ENCODE data around the gene DGKG.

DGKG gene

DNA sequence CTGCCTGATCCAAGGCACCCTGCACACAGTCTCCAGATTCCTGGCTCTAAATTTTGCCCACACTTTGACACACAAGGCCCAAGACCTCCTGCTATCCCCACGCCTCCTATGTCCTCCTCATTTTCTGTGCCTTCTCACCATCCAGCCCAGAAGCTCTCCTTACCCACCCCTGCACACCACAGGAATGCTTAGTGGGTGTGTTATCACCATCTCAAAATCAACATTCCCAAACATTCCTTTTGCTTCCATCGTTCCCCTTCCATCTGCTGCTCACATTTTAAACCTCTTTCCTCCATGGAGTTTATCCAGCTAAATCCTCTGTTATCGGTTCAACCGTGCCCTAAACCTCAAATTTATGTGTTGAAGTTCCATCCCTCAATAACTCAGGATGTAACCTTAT lies 43.9 kb downstream of the DGKG start:
- Mint-ChIP-seq H3K27me3 (peaks cover 6% of the 10 kb centered on the region), H3K4me3 (no peak overlapping the region), H3K27ac (no peak overlapping the region), H3K36me3 (no peaks in the 10 kb centered on the region), H3K9me3 (no peaks in the 10 kb centered on the region), H3K4me1 (no peaks in the 10 kb centered on the region)
- CTCF ChIA-PET = no interaction called here
- no peak for DNase-seq

DNA sequence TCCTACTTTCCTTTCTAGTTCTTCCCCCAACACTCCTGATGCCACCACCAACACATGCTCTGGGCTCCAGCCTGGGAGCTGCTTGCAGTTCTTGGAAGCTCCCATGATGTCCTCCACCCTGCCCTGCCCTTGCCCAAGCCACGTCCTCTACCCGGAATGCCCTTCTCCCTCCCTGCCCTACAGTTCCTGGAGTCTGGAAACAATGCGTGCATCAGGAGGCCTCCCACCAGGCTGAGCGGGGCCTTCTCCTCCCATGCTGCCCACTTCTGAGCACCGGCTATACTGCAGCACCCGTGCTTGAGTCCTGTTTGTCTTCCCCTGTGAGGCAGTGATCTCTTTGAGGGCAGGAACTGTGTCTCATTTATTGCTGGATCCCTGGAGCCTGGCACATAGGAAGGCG lies 44.6 kb downstream of the DGKG start:
- no peak overlapping the region for H3K27ac Mint-ChIP-seq
- H3K4me3 Mint-ChIP-seq = no peak overlapping the region
- H3K27me3 Mint-ChIP-seq = peaks cover 6% of the 10 kb centered on the region
- CTCF ChIA-PET = no interaction called here
- H3K9me3 Mint-ChIP-seq = no peaks in the 10 kb centered on the region
- DNase-seq = no peak
- H3K36me3 Mint-ChIP-seq = no peaks in the 10 kb centered on the region
- no peaks in the 10 kb centered on the region for H3K4me1 Mint-ChIP-seq

DNA sequence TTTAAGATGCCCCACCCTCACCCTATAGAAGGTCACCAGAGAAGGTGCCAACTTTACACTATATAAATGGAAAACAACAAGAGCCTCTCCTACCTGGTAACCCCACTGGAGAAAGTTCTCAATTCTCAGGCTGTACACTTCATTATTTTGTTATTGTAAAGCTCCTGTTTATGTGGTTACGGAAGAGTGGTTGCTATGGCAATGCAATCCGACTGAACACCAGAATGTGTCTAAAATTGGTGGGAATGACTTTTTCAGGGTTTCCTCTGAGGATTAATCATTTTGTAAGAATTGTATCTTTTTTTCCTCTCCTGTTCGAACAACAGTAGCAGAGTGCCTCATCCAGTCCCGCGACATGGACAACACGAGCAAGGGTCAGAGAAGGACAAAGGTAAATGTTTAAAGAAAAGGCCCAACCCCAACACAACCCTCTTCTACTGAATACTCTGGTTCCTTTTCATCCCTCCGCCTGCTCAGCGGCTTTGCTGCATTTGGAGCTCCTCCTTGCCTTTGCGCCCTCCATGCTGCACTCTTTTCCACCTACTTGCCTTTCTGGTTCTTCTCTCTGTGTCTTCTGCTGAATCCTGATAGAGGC lies 45.3 kb downstream of the DGKG start:
- H3K36me3 Mint-ChIP-seq = no peaks in the 10 kb centered on the region
- no peak overlapping the region for H3K4me3 Mint-ChIP-seq
- peaks cover 4% of the 10 kb centered on the region for H3K27me3 Mint-ChIP-seq
- no peak overlapping the region for H3K27ac Mint-ChIP-seq
- CTCF ChIA-PET = no interaction called here
- no peaks in the 10 kb centered on the region for H3K4me1 Mint-ChIP-seq
- H3K9me3 Mint-ChIP-seq = no peaks in the 10 kb centered on the region
- no peak for DNase-seq

DNA sequence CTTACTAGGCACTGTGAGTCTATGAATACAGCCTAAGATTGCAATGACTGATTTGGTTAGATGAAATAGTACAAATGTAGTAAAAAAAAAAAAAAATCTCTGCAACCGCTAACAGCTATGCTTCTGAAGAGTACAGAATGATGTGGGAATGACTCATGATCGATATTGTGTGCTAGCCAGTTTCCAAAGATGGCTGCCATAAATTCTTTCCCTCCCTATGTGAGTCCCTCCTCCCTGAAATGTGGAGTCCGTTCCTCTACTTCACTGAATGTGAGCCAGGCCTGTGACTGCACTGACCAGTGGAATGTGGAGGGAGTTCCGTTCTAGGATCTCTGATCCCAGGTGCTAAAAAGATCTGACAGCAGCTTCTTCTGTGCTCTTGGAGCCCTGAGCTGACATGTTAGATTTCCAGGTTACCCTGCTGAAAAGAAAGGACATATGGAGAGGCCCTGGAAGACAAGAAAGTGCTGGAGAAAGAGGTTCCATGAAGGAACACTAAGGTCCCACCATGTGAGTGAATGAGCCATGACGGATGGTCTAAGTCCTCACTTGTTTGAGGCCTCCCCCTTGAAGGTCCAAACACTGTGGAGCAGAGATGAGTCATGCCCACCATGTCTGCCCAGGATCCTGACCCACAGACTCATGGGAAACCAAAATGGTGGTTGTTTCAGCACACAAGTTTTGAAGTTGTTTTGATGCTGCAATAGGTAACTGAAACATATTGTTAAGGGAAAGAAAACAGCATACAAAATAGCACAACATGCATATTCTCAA lies 46.3 kb downstream of the DGKG start:
- H3K27ac Mint-ChIP-seq = no peak overlapping the region
- no peaks in the 10 kb centered on the region for H3K36me3 Mint-ChIP-seq
- H3K27me3 Mint-ChIP-seq = no peaks in the 10 kb centered on the region
- H3K4me3 Mint-ChIP-seq = no peak overlapping the region
- H3K4me1 Mint-ChIP-seq = no peaks in the 10 kb centered on the region
- H3K9me3 Mint-ChIP-seq = no peaks in the 10 kb centered on the region
- CTCF ChIA-PET = no interaction called here
- no peak for DNase-seq

DNA sequence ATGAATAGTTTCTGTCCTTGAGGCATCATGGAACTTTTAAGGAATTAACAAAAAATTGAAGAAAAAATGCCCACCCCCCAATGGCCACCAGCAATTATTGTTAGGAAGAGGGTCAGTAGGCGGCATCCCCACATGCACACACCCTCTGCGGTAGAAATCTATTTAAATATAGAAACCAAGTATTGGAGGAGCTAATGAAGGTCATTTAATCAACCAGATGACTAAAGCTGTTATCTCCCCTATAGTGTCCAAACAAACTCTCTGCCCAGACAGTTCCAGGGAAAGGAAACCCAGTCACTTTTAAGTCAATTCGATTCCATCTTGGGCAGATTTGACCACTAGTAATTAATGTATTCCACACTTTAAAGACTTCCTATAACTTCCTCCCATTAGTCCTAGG lies 47.1 kb downstream of the DGKG start:
- Mint-ChIP-seq H3K27me3 (no peaks in the 10 kb centered on the region), H3K36me3 (no peaks in the 10 kb centered on the region), H3K27ac (no peak overlapping the region), H3K9me3 (no peaks in the 10 kb centered on the region), H3K4me3 (no peak overlapping the region), H3K4me1 (no peaks in the 10 kb centered on the region)
- no peak for DNase-seq
- CTCF ChIA-PET = no interaction called here

DNA sequence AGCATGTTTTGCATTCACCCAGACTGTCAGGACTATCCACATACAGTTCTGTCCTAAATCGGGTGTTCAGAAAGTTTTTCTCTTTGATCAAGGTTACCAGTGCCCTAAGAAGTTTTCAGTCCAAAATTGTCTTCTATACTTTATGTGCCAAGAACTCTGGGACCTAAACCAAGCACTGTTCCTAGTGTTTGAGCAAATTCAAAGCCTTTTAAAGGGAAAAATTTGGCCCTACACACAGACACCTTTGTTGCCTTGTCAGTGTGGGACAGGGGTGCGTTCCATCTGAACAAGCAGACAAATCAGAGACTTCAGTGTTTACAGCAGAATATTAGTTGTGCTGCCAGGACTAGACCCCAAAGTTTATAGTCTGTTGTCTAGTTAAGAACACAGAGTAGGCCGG lies 50.6 kb downstream of the DGKG start:
- no peak overlapping the region for H3K27ac Mint-ChIP-seq
- H3K27me3 Mint-ChIP-seq = no peaks in the 10 kb centered on the region
- H3K9me3 Mint-ChIP-seq = no peaks in the 10 kb centered on the region
- DNase-seq = no peak
- no peak overlapping the region for H3K4me3 Mint-ChIP-seq
- H3K36me3 Mint-ChIP-seq = no peaks in the 10 kb centered on the region
- CTCF ChIA-PET = no interaction called here
- H3K4me1 Mint-ChIP-seq = no peaks in the 10 kb centered on the region

DNA sequence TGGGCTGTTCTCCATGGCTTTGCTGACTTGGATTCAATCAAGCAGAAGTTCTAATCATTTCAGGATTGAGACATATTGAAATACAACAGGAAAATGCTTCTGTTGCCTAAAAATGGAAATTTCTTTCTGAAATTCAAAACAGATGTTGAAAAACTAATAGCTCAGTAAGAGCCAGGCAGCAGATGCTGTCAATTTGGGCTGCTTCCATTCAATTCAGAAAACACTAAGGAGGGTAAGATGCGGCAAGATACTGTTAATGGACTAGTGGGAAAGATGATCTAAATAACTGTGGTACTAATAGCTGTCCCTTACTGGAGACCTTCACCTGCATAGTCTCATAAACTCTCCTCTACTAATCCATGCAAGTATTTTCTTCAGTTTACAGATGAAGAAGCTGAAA lies 53.5 kb downstream of the DGKG start:
- H3K9me3 Mint-ChIP-seq = no peaks in the 10 kb centered on the region
- H3K27me3 Mint-ChIP-seq = no peaks in the 10 kb centered on the region
- H3K36me3 Mint-ChIP-seq = no peaks in the 10 kb centered on the region
- no peak overlapping the region for H3K4me3 Mint-ChIP-seq
- H3K27ac Mint-ChIP-seq = no peak overlapping the region
- H3K4me1 Mint-ChIP-seq = no peaks in the 10 kb centered on the region
- CTCF ChIA-PET = interaction anchor here (1.7 kb wide), 1 partner anchor 232 kb away, joined by 4 read pairs; no protein-coding TSS in a partner anchor
- DNase-seq = no peak

DNA sequence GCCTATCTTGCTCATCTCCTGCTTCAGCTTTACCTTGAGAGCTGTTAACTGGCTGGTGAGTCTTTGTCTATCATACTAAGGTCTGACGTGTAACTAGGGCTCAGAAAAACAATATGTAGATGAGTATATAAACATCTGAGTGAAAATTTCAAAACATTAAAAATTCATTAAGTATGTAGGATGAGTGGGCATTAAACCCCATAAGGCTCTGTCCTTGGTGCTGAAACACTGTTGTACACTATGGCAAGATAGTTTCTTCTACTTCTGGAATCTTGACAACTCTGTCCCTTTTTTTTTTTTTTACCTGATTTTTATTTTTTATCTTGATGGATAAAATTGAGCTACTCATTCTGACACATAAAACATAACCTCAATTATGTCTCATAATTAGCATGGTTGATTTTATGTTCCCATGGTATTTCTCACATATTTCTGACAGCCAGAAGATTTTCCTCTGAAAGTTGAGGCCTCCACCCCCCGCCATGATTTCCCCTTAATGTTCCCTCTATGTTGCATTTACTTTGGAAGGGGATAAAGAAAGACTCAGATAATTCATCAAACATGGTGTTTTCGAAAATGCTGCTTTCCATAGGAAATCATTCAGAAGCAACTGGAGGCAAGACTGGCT lies 54.3 kb downstream of the DGKG start:
- H3K4me1 Mint-ChIP-seq = no peaks in the 10 kb centered on the region
- no peaks in the 10 kb centered on the region for H3K27me3 Mint-ChIP-seq
- peak; percentile 40 for DNase-seq
- CTCF ChIA-PET = interaction anchor here (1.3 to 1.7 kb wide), 2 partner anchors 18 to 232 kb away, joined by 3 to 4 read pairs; no protein-coding TSS in a partner anchor
- H3K36me3 Mint-ChIP-seq = no peaks in the 10 kb centered on the region
- no peak overlapping the region for H3K27ac Mint-ChIP-seq
- H3K9me3 Mint-ChIP-seq = no peaks in the 10 kb centered on the region
- H3K4me3 Mint-ChIP-seq = no peak overlapping the region

DNA sequence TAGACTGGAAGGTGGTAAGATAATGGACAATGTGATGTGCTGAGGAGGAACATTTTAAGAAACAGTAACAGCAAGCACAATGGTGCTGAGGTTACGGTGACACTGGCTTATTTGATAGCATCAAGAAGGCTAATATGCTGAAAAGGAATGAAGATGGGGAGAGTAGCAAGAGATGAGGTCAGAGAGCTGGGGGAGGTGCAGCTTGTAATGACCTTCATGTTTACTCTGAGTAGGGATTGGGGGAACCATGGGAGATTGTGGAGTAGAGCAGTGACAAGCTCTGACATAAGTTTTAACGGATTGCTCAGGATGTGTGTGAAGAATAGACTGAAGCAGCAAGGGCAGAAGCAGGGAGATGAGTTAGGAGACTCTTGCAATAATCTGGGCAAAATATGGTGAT lies 56.7 kb downstream of the DGKG start:
- Mint-ChIP-seq H3K36me3 (no peaks in the 10 kb centered on the region), H3K27me3 (no peaks in the 10 kb centered on the region), H3K4me3 (no peak overlapping the region), H3K27ac (no peak overlapping the region), H3K9me3 (no peaks in the 10 kb centered on the region), H3K4me1 (no peaks in the 10 kb centered on the region)
- CTCF ChIA-PET = no interaction called here
- no peak for DNase-seq

DNA sequence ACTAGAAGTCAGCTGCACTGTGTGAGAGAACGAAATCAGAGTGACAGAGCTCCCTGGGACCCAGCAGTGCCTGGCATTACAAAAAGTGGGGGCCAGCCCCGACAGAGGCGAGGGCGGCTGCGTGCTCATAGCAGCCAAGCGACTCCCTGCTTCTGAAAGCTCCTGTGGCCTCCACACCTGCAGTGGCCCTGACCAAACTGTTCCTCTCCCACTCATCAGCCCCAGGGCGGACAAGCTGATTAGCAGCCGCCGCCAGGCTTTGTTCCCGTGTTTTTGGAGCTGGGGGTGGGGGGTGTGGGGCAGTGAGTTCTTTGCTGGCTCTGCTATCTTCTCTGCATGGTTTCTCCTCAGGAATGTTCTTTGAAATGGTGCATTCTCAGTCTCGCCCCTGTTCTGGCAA lies 58.1 kb downstream of the DGKG start:
- no peak overlapping the region for H3K4me3 Mint-ChIP-seq
- DNase-seq = no peak
- CTCF ChIA-PET = no interaction called here
- H3K27ac Mint-ChIP-seq = no peak overlapping the region
- no peaks in the 10 kb centered on the region for H3K9me3 Mint-ChIP-seq
- no peaks in the 10 kb centered on the region for H3K4me1 Mint-ChIP-seq
- H3K27me3 Mint-ChIP-seq = no peaks in the 10 kb centered on the region
- H3K36me3 Mint-ChIP-seq = no peaks in the 10 kb centered on the region

DNA sequence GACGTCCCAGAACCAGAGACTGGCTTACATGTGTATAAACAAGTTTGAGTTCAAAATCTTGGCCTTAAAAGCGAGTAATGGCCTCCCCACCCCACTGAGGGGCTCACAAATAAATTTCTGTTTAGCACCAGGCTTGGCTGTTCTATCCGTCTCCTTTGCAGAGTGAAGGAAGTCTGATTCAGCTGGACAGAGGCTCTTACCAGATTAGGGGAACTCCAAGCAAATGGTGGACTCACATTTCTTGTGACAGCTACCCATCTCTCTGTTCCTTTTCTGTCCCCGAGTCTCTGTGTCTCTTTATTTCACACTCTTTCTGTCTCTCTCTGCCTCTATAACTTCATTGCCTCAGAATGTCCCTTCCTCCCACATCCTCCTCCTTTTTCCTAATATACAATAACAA lies 62.7 kb downstream of the DGKG start:
- no peak for DNase-seq
- Mint-ChIP-seq H3K27ac (no peak overlapping the region), H3K4me1 (no peaks in the 10 kb centered on the region), H3K27me3 (peaks cover 10% of the 10 kb centered on the region), H3K4me3 (no peak overlapping the region), H3K36me3 (no peaks in the 10 kb centered on the region), H3K9me3 (no peaks in the 10 kb centered on the region)
- CTCF ChIA-PET = no interaction called here

DNA sequence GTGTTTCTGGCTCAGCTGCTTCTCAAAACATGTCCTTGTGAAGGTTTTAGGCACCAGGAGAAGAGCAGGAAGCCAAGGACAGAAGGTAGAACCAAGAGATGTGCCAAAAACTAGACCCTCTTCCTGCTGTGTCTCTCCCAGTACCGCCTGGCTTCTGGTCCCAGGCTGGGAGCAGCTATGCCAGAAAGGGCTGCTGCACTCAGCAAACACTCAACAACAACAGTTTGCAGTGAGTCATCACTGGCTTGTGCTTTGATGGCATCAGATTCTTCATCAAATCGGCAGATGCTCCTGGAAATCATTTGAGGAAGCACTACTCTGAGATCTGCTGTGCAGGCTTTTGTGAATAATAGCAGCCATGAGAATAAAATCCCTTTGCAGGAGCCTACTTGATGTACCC lies 63.2 kb downstream of the DGKG start:
- Mint-ChIP-seq H3K9me3 (no peaks in the 10 kb centered on the region), H3K4me3 (no peak overlapping the region), H3K27me3 (peaks cover 10% of the 10 kb centered on the region), H3K36me3 (no peaks in the 10 kb centered on the region), H3K27ac (no peak overlapping the region), H3K4me1 (no peaks in the 10 kb centered on the region)
- no peak for DNase-seq
- CTCF ChIA-PET = no interaction called here

DNA sequence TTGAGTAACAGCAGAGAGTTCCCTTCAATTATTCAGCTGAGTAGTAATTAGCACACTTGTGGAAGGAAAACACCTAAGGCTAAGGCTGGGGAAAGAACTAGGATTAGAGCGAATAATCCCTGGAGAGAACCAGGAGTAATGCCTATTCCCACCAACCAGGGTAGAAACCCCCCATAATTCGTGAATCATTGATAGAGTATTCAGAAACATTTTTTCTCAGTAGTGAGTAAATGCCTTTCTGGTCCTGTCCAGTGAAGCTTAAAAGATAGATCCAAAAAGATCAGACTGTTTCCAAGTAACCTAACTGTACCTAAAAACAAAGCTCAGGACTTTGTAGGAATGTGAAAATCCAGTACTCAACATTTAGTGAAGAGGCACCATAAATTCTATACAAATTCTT lies 71.2 kb downstream of the DGKG start:
- Mint-ChIP-seq H3K9me3 (no peaks in the 10 kb centered on the region), H3K27ac (no peak overlapping the region), H3K36me3 (no peaks in the 10 kb centered on the region), H3K27me3 (peaks cover 3% of the 10 kb centered on the region), H3K4me3 (no peak overlapping the region), H3K4me1 (no peaks in the 10 kb centered on the region)
- DNase-seq = no peak
- CTCF ChIA-PET = no interaction called here

DNA sequence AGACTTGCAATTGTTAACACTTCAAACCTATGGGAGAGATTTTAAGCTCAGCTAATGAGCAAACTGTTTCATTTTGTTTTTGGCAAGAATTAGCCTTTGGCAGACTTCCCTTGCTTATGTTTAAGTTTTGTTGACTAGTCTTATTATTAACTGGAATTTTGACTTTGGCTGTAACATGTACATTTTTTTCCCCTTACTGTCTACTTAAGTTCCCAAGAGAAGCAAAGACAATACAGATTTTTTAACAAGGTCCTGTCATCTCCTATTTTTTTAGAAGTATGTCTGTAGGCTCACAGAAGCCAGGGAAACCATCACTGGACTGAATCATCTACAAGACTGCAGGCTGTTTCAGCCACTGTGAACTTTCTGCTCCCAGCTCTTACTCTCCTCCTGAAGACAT lies 74.3 kb downstream of the DGKG start:
- CTCF ChIA-PET = no interaction called here
- Mint-ChIP-seq H3K36me3 (no peaks in the 10 kb centered on the region), H3K27me3 (peaks cover 3% of the 10 kb centered on the region), H3K4me1 (no peaks in the 10 kb centered on the region), H3K9me3 (no peaks in the 10 kb centered on the region), H3K4me3 (no peak overlapping the region), H3K27ac (no peak overlapping the region)
- no peak for DNase-seq

DNA sequence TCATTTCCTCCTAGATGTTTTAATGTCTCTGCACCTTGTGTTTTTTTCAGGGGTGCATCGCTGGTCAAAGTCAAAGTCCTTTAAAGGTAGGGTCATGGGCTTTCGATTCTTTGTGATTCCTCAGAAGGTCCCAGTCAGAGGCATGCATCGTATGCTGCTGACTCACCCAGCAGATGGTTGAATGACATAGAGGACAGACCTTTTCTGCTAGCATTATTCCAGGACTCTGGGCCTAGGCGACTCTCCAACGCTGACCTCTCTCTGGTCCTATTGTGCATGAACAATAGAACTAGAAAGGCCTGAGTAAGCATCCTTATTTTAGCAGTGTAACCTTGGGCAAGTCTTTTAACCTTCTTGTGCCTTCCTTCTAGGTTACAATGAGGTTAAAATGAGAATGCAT lies 75.9 kb downstream of the DGKG start:
- CTCF ChIA-PET = no interaction called here
- peaks cover 4% of the 10 kb centered on the region for H3K27me3 Mint-ChIP-seq
- no peak for DNase-seq
- no peak overlapping the region for H3K27ac Mint-ChIP-seq
- H3K4me3 Mint-ChIP-seq = no peak overlapping the region
- H3K36me3 Mint-ChIP-seq = no peaks in the 10 kb centered on the region
- no peaks in the 10 kb centered on the region for H3K9me3 Mint-ChIP-seq
- no peaks in the 10 kb centered on the region for H3K4me1 Mint-ChIP-seq

Data from activated naive CD4-positive, alpha-beta T cell treated with anti-CD3 and anti-CD28 coated beads, Interleukin-2, amount 10 ng/mL, durations not matched to agents 7 days and 5 days (primary cell).